ENCODE measurements around the gene EHMT1. TPM values are rescaled to one million over a fixed set of nuclear protein-coding genes. Genes with fewer than 3 reads are reported as not detected.

The EHMT1 gene
- total and polyA plus RNA-seq, 2 of the 8 experiments (the other 6 are each of a cell fraction or from before 2014, with no cell fraction given): 95.7 to 163 TPM

DNA sequence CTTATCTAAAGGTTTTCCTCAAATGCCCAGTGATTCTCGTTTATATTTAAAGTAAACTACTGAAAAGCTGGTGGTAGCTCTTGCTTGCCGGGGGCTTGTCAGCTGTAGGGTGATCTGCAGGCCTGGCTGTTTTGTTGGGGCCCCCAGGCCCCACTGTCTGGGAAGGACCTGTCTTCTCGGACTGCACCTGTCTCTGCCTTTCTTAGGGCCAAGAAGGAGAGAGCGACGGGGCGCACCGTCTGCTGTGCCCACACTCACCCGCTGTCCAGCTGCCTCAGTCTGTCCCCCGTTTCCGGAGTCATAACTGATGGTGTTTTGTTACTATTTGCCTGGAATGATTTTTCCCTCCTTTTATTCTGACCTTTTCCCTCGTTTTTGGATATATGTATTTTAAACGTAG, 164.7 kb downstream of the EHMT1 start (continued):
- TF ChIP-seq, protein P1, sequence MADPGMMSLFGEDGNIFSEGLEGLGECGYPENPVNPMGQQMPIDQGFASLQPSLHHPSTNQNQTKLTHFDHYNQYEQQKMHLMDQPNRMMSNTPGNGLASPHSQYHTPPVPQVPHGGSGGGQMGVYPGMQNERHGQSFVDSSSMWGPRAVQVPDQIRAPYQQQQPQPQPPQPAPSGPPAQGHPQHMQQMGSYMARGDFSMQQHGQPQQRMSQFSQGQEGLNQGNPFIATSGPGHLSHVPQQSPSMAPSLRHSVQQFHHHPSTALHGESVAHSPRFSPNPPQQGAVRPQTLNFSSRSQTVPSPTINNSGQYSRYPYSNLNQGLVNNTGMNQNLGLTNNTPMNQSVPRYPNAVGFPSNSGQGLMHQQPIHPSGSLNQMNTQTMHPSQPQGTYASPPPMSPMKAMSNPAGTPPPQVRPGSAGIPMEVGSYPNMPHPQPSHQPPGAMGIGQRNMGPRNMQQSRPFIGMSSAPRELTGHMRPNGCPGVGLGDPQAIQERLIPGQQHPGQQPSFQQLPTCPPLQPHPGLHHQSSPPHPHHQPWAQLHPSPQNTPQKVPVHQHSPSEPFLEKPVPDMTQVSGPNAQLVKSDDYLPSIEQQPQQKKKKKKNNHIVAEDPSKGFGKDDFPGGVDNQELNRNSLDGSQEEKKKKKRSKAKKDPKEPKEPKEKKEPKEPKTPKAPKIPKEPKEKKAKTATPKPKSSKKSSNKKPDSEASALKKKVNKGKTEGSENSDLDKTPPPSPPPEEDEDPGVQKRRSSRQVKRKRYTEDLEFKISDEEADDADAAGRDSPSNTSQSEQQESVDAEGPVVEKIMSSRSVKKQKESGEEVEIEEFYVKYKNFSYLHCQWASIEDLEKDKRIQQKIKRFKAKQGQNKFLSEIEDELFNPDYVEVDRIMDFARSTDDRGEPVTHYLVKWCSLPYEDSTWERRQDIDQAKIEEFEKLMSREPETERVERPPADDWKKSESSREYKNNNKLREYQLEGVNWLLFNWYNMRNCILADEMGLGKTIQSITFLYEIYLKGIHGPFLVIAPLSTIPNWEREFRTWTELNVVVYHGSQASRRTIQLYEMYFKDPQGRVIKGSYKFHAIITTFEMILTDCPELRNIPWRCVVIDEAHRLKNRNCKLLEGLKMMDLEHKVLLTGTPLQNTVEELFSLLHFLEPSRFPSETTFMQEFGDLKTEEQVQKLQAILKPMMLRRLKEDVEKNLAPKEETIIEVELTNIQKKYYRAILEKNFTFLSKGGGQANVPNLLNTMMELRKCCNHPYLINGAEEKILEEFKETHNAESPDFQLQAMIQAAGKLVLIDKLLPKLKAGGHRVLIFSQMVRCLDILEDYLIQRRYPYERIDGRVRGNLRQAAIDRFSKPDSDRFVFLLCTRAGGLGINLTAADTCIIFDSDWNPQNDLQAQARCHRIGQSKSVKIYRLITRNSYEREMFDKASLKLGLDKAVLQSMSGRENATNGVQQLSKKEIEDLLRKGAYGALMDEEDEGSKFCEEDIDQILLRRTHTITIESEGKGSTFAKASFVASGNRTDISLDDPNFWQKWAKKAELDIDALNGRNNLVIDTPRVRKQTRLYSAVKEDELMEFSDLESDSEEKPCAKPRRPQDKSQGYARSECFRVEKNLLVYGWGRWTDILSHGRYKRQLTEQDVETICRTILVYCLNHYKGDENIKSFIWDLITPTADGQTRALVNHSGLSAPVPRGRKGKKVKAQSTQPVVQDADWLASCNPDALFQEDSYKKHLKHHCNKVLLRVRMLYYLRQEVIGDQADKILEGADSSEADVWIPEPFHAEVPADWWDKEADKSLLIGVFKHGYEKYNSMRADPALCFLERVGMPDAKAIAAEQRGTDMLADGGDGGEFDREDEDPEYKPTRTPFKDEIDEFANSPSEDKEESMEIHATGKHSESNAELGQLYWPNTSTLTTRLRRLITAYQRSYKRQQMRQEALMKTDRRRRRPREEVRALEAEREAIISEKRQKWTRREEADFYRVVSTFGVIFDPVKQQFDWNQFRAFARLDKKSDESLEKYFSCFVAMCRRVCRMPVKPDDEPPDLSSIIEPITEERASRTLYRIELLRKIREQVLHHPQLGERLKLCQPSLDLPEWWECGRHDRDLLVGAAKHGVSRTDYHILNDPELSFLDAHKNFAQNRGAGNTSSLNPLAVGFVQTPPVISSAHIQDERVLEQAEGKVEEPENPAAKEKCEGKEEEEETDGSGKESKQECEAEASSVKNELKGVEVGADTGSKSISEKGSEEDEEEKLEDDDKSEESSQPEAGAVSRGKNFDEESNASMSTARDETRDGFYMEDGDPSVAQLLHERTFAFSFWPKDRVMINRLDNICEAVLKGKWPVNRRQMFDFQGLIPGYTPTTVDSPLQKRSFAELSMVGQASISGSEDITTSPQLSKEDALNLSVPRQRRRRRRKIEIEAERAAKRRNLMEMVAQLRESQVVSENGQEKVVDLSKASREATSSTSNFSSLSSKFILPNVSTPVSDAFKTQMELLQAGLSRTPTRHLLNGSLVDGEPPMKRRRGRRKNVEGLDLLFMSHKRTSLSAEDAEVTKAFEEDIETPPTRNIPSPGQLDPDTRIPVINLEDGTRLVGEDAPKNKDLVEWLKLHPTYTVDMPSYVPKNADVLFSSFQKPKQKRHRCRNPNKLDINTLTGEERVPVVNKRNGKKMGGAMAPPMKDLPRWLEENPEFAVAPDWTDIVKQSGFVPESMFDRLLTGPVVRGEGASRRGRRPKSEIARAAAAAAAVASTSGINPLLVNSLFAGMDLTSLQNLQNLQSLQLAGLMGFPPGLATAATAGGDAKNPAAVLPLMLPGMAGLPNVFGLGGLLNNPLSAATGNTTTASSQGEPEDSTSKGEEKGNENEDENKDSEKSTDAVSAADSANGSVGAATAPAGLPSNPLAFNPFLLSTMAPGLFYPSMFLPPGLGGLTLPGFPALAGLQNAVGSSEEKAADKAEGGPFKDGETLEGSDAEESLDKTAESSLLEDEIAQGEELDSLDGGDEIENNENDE (IDR thresholded peaks at IDR 0.05; ENCODE audit: insufficient replicate concordance, low read length): no peak
- TF ChIP-seq EZH2 (IDR thresholded peaks at IDR 0.05; ENCODE audit: low read depth, low read length, severe bottlenecking): no peak

Measured in H1 (cell line).